Astrocyte of the spinal cord (primary cell): ENCODE measurements around the gene EXOC6B.

ENCODE experiments used
- DNase-seq: peaks from one replicate; pipeline ENCODE4 v3.0.0; 2011; ENCODE audit warnings: low read depth, low spot score
- H3K4me3 ChIP-seq: 2 replicates; pipeline ENCODE4 v1.5.1; 2011; ENCODE audit warnings: low read depth, mild to moderate bottlenecking, low read length, moderate library complexity
- in situ Hi-C: cut with HindIII; loops from 2 replicates; pipeline ENCODE4 v1.10.0; 2017; ENCODE audit warnings: low sequenced_read_pairs
- TF ChIP-seq, protein P1 (sequence below): IDR thresholded peaks from 2 replicates; pipeline ENCODE4 v1.5.1; 2012; ENCODE audit warnings: low read depth, mild to moderate bottlenecking, low read length, inconsistent platforms

The EXOC6B gene

GRCh38 chr2:72175636-72176035, 650.2 kb downstream of the EXOC6B start:
- no peak for DNase-seq
- TF ChIP-seq, protein P1, sequence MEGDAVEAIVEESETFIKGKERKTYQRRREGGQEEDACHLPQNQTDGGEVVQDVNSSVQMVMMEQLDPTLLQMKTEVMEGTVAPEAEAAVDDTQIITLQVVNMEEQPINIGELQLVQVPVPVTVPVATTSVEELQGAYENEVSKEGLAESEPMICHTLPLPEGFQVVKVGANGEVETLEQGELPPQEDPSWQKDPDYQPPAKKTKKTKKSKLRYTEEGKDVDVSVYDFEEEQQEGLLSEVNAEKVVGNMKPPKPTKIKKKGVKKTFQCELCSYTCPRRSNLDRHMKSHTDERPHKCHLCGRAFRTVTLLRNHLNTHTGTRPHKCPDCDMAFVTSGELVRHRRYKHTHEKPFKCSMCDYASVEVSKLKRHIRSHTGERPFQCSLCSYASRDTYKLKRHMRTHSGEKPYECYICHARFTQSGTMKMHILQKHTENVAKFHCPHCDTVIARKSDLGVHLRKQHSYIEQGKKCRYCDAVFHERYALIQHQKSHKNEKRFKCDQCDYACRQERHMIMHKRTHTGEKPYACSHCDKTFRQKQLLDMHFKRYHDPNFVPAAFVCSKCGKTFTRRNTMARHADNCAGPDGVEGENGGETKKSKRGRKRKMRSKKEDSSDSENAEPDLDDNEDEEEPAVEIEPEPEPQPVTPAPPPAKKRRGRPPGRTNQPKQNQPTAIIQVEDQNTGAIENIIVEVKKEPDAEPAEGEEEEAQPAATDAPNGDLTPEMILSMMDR: no peak
- no peak overlapping the region for H3K4me3 ChIP-seq
- in situ Hi-C loops: no loop called here

- in situ Hi-C loops: no loop called here
- DNase-seq: peak; percentile 50
- TF ChIP-seq, protein P1: no peak
- no peak overlapping the region for H3K4me3 ChIP-seq
Measured at GRCh38 chr2:72173640-72174321, 652.1 kb downstream of the EXOC6B start.

DNA sequence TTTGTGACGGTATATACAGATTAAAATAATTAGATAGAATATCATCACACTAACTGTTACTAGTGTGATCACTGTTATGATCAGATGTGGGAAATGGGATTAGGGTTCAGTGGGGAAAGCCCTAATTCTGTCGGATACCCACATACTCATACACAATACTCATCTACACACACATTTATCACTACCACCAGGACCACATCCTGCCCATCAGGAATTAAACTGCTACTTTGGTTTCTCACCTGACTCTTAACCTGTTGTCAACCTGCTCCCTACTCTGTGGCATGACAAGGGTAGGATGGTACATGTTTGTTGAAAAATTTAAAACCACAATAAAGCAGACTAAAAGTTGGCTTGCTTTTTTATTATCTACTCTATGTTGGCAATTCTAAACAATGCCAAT, 653.4 kb downstream of the EXOC6B start:
- in situ Hi-C loops: no loop called here
- H3K4me3 ChIP-seq: no peak overlapping the region
- no peak for DNase-seq
- TF ChIP-seq, protein P1: no peak

DNA sequence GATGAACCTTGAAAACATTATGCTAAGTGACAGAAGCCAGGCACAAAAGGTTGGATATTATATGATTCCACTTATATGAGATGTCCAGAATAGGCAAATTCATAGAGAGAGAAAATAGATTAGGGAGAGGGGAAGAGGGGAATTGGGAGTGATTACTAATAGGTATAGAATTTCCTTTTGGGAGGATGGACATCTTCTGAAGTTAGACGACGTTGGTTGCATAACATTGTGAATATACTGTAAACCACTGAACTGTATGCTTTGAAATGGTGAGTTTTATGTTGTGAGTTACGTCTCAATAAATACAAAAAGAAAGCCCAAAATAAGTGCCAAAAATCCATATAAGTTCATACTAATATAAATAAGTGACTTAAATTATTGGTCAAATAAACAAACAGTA, 659.6 kb downstream of the EXOC6B start:
- in situ Hi-C loops: no loop called here
- H3K4me3 ChIP-seq: no peak overlapping the region
- DNase-seq: no peak
- TF ChIP-seq, protein P1: no peak

DNA sequence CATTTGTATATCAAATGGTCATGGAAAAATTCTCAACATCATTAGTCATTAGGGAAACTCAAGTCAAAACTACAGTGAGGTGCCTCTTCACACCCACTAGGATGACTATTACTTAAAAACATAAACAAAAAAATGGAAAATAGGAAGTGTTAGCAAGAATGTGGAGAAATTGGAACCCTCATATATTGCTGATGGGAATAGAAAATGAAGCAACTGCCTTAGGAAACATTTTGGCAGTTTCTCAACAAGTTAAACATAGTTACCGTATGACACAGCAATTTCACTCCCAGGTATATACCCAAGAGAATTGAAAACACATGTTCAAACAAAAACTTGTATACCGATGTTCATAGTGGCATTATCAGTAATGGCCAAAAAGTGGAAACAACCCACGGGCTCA, 660.0 kb downstream of the EXOC6B start:
- no peak overlapping the region for H3K4me3 ChIP-seq
- TF ChIP-seq, protein P1: no peak
- DNase-seq: no peak
- in situ Hi-C loops: no loop called here

- in situ Hi-C loops: no loop called here
Measured at GRCh38 chr2:72162574-72162973, 663.3 kb downstream of the EXOC6B start.

More at GRCh38 chr2:72162574-72162973, 663.3 kb downstream of the EXOC6B start:
- no peak overlapping the region for H3K4me3 ChIP-seq
- TF ChIP-seq, protein P1: no peak
- no peak for DNase-seq
